Endothelial cell of umbilical vein (primary cell): ENCODE data around the gene CAP2. TPM values are rescaled to one million over a fixed set of nuclear protein-coding genes. Genes with fewer than 3 reads are reported as not detected.

Source experiments
- BruUV-seq: library from RNA; stranded (reverse); fragments of 400-500 nt; replicated peaks from 2 replicates; lab custom pipeline; 2021; lab: Mats Ljungman, UMichigan
- CTCF ChIA-PET: fragments of 300-600, 350-600 bp; sonication (Branson Sonifier 250); formaldehyde crosslinking; loops from one replicate; lab custom pipeline; 2021; ENCODE audit warnings: antibody characterized with exemption, inconsistent platforms; lab: Charles Lee
- POLR2A ChIA-PET: fragments of 300-600, 350-600 bp; sonication (Branson Sonifier 250); formaldehyde crosslinking; loops from one replicate; lab custom pipeline; 2021; ENCODE audit warnings: antibody characterized with exemption, inconsistent platforms; lab: Charles Lee
- DNase-seq: peaks from one replicate; pipeline ENCODE4 v3.0.0-alpha.2; 2011; ENCODE audit warnings: low read depth, low spot score
- FAIRE-seq: peaks from 2 replicates; lab custom pipeline; 2011; peaks lifted over from hg19 to GRCh38; lab: Jason Lieb, UNC
- H2AFZ ChIP-seq: 2 replicates; pipeline ENCODE4 v1.6.0; 2012; ENCODE audit warnings: low read depth, low read length, control low read depth, inconsistent platforms
- H3K27ac ChIP-seq: 2 replicates; pipeline ENCODE4 v1.5.1; 2011; ENCODE audit warnings: low read depth, mild to moderate bottlenecking, control low read depth, low read length, moderate library complexity; ENCODE audit not compliant: insufficient read depth
- H3K27me3 ChIP-seq, 2 experiments: 2 replicates each; pipeline versions ENCODE4 v1.6.0 to v1.6.1; 2011; ENCODE audit warnings: low read length in 2 of 2, mixed read lengths in 1 of 2; ENCODE audit not compliant: control insufficient read depth in 2 of 2, insufficient read depth in 2 of 2
- H3K36me3 ChIP-seq, 2 experiments: 2 replicates in 1 of 2; 3 replicates in 1 of 2; pipeline ENCODE4 v1.5.1; 2011; ENCODE audit warnings: low read length in 2 of 2, mild to moderate bottlenecking in 1 of 2, moderate library complexity in 1 of 2; ENCODE audit not compliant: control insufficient read depth in 2 of 2, insufficient read depth in 2 of 2; ENCODE audit errors: extremely low read depth in 1 of 2
- H3K4me1 ChIP-seq: 3 replicates; pipeline ENCODE4 v1.5.1; 2011; ENCODE audit warnings: mild to moderate bottlenecking, low read length; ENCODE audit not compliant: control insufficient read depth, insufficient read depth; ENCODE audit errors: extremely low read depth
- H3K4me2 ChIP-seq: 2 replicates; pipeline ENCODE4 v1.6.1; 2011; ENCODE audit warnings: low read length, control low read depth, mixed read lengths; ENCODE audit not compliant: insufficient read depth
- H3K4me3 ChIP-seq, 3 experiments: fragments of 200-600 bp in 1 of 3; sonication (generic), shearing (Covaris generic) in 1 of 3; replicated peaks in 1 of 3; 2 replicates each; pipeline ENCODE4 v1.5.1; 2011 to 2016; ENCODE audit warnings: control low read depth in 3 of 3, low read length in 3 of 3, mild to moderate bottlenecking in 2 of 3, inconsistent platforms in 1 of 3, low read depth in 1 of 3, moderate library complexity in 1 of 3; ENCODE audit not compliant: insufficient read depth in 1 of 3
- H3K79me2 ChIP-seq: 2 replicates; pipeline ENCODE4 v1.6.0; 2012; ENCODE audit warnings: low read length, inconsistent platforms; ENCODE audit not compliant: control insufficient read depth, insufficient read depth
- H3K9ac ChIP-seq: replicated peaks from 2 replicates; pipeline ENCODE3; 2011; ENCODE audit warnings: low read length, control low read depth; ENCODE audit not compliant: insufficient read depth; ENCODE audit errors: extremely low read depth
- H3K9me1 ChIP-seq: replicated peaks from 3 replicates; pipeline ENCODE4 v1.6.0; 2011; ENCODE audit warnings: mild to moderate bottlenecking, low read length; ENCODE audit not compliant: control insufficient read depth, insufficient read depth; ENCODE audit errors: extremely low read depth
- H3K9me3 ChIP-seq: replicated peaks from 2 replicates; pipeline ENCODE4 v1.5.1; 2012; ENCODE audit warnings: low read length, inconsistent platforms; ENCODE audit not compliant: control insufficient read depth, insufficient read depth
- H4K20me1 ChIP-seq: replicated peaks from 2 replicates; pipeline ENCODE3; 2011; ENCODE audit warnings: mild to moderate bottlenecking, low read length; ENCODE audit not compliant: control insufficient read depth, insufficient read depth; ENCODE audit errors: extremely low read depth
- EZH2 ChIP-seq: IDR thresholded peaks from 2 replicates; pipeline ENCODE4 v1.6.1; 2012; ENCODE audit warnings: borderline replicate concordance, low read depth, mild to moderate bottlenecking, moderate library complexity, low read length, inconsistent platforms; ENCODE audit not compliant: severe bottlenecking
- FOS ChIP-seq: IDR thresholded peaks from 2 replicates; pipeline ENCODE4 v1.6.1; 2011; ENCODE audit warnings: mild to moderate bottlenecking, low read length, moderate library complexity, borderline replicate concordance; ENCODE audit not compliant: insufficient read depth
- GATA2 ChIP-seq: IDR thresholded peaks from 2 replicates; pipeline ENCODE4 v1.7.0; 2011; ENCODE audit warnings: low read depth, mild to moderate bottlenecking, moderate library complexity, mixed read lengths, low read length; ENCODE audit not compliant: insufficient read length, insufficient read depth
- JUN ChIP-seq: IDR thresholded peaks from 2 replicates; pipeline ENCODE4 v1.6.1; 2011; ENCODE audit warnings: borderline replicate concordance, low read depth; ENCODE audit not compliant: insufficient read length, insufficient read depth
- MAX ChIP-seq: IDR thresholded peaks from 2 replicates; pipeline ENCODE4 v1.6.1; 2011; ENCODE audit not compliant: insufficient read depth, insufficient read length
- POLR2A ChIP-seq: IDR thresholded peaks from 2 replicates; pipeline ENCODE4 v1.6.1; 2012; ENCODE audit warnings: low read depth, mild to moderate bottlenecking, control low read depth, low read length
- dilution Hi-C: fragments of 300-500 bp; cut with MboI; formaldehyde crosslinking; loops from one replicate; pipeline ENCODE4 v1.15.0; 2019; ENCODE audit warnings: low sequenced_read_pairs; ENCODE audit not compliant: extremely low pct_ligation_motif_present
- intact Hi-C: fragments of 100-400 bp; cut with micrococcal nuclease; formaldehyde crosslinking; loops from one replicate; pipeline ENCODE4 v1.10.0; 2022
- polyA plus RNA-seq, 4 experiments: library from polyadenylated mRNA; depleted of rRNA in 3 of 4; stranded (reverse) in 3 of 4; unstranded in 1 of 4; fragments of >200 nt; gene quantifications; 2 replicates each; pipeline versions ENCODE4 v1.2.1 to v1.2.3, GENCODE V29; 2011 to 2012; ENCODE audit warnings: missing spikeins in 1 of 4
- total RNA-seq: library from RNA; stranded (reverse); gene quantifications from 2 replicates; pipeline ENCODE4 v1.2.3, GENCODE V29; 2021
- TF ChIP-seq, protein P1 (sequence below), 2 donors: IDR thresholded peaks; 1 replicate in 1 of 2; 2 replicates in 1 of 2; pipeline ENCODE4 v1.5.1; 2011; ENCODE audit warnings: low read length in 2 of 2, mild to moderate bottlenecking in 2 of 2, moderate library complexity in 2 of 2, control low read depth in 1 of 2, inconsistent platforms in 1 of 2, low read depth in 1 of 2; ENCODE audit not compliant: insufficient read depth in 1 of 2; ENCODE audit errors: extremely low read depth in 1 of 2

The CAP2 gene
- total and polyA plus RNA-seq, 2 donors (not counting 3 experiments of a cell fraction or from before 2014, with no cell fraction given), result 12.2 to 21.3 TPM

DNA sequence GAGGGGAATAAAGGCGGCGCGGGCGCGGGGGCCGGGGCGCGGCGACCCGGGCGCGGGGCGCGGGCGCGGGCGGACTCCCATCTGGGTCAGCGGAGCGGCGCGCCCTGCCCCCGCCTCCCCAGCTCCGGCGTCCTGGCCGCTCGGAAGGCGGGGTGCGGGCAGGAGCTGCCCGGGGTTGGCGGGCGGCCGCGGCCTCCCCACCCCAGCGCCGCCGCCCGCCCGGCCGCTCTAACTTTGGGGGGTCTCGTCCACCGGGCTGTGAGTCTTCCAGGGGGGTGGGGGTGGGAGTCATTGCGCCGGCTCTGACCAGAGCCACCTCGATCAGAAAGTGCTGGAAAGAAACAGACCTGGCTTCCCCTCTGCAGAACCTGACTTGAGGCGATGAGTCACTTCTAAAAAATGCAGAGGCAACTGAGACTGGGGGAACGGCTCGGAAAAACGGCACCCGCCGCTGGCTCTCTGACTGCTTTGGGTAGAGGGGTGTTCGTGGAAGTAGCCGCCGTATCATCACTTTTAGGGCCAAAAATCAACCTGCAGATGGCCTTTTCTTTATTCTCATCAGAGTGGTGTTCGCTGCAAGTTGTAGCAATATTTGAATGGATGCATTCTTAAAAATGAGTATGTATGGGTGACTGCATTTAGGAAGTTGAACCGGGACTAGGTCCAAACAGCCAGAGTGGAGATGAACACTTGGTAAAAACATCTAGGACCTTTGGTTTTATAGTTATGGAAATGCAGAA, 667 bp downstream of the CAP2 start:
- DNase-seq, result peak; percentile 57
- peak; percentile 82 for FAIRE-seq
- H2AFZ ChIP-seq, result peak overlapping the region; percentile 94
- intact Hi-C loops (loop anchor here (1.0 to 5.0 kb wide), 5 partner anchors 23 to 761 kb away; partner anchors contain the start of genes KDM1B, RBM24 and TPMT), dilution Hi-C loops (no loop called here)
- no peak for TF ChIP-seq GATA2
- peak; percentile 65 for TF ChIP-seq JUN
- peak; percentile 67 for TF ChIP-seq FOS
- no peaks in the 10 kb centered on the region for H3K9me1 ChIP-seq
- POLR2A ChIA-PET, result no interaction called here
- H3K9ac ChIP-seq, result peak overlapping the region; percentile 56
- H3K9me3 ChIP-seq, result no peaks in the 10 kb centered on the region
- H3K36me3 ChIP-seq, result no peaks in the 10 kb centered on the region
- H3K4me2 ChIP-seq, result peak overlapping the region; percentile 66
- CTCF ChIA-PET, result interaction anchor here (3.3 kb wide), 1 partner anchor 190 kb away, joined by 13 read pairs; no protein-coding TSS in a partner anchor
- H3K27me3 ChIP-seq, result no peaks in the 10 kb centered on the region
- peak overlapping the region; percentile 66 to 94 (median 73) for H3K4me3 ChIP-seq
- H3K79me2 ChIP-seq, result no peaks in the 10 kb centered on the region
- BruUV-seq, result no TSS peak
- H3K27ac ChIP-seq, result peak overlapping the region; percentile 42
- peaks cover 11% of the 10 kb centered on the region for H3K4me1 ChIP-seq
- no peaks in the 10 kb centered on the region for H4K20me1 ChIP-seq

DNA sequence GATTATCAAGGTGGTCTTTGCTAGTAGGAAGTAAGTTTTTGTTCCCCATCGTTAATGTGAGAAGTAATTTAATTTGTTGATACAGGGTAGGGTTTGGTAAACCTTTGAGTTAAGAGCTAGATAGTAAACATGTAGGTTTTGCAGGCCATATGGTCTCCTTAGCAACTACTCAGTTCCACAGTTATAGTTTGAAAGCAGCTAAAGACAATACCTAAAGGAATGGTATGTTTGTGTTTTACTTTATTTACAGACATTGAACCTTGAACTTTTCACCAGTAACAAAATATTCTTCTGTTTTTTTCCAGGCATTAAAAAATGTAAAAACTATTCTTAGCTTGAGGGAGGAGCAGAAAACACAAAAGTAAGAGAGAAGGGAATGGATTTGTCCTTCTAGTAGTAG, 1.7 kb downstream of the CAP2 start:
- no peaks in the 10 kb centered on the region for H3K9me3 ChIP-seq
- no peaks in the 10 kb centered on the region for H3K27me3 ChIP-seq
- FAIRE-seq (no peak), DNase-seq (no peak)
- H2AFZ ChIP-seq, result no peak overlapping the region
- ChIA-PET CTCF (interaction anchor here (3.3 kb wide), 1 partner anchor 189 kb away, joined by 13 read pairs; no protein-coding TSS in a partner anchor), POLR2A (no interaction called here)
- no peaks in the 10 kb centered on the region for H3K79me2 ChIP-seq
- no peaks in the 10 kb centered on the region for H3K9me1 ChIP-seq
- no peak overlapping the region for H3K9ac ChIP-seq
- intact Hi-C loops (loop anchor here (2.0 kb wide), 1 partner anchor 22 kb away; no protein-coding TSS in a partner anchor), dilution Hi-C loops (no loop called here)
- H3K4me1 ChIP-seq, result peaks cover 11% of the 10 kb centered on the region
- TSS peak; percentile 22 for BruUV-seq
- no peak overlapping the region for H3K27ac ChIP-seq
- H3K36me3 ChIP-seq, result no peaks in the 10 kb centered on the region
- no peaks in the 10 kb centered on the region for H4K20me1 ChIP-seq
- no peak overlapping the region for H3K4me3 ChIP-seq
- TF ChIP-seq, protein P1, sequence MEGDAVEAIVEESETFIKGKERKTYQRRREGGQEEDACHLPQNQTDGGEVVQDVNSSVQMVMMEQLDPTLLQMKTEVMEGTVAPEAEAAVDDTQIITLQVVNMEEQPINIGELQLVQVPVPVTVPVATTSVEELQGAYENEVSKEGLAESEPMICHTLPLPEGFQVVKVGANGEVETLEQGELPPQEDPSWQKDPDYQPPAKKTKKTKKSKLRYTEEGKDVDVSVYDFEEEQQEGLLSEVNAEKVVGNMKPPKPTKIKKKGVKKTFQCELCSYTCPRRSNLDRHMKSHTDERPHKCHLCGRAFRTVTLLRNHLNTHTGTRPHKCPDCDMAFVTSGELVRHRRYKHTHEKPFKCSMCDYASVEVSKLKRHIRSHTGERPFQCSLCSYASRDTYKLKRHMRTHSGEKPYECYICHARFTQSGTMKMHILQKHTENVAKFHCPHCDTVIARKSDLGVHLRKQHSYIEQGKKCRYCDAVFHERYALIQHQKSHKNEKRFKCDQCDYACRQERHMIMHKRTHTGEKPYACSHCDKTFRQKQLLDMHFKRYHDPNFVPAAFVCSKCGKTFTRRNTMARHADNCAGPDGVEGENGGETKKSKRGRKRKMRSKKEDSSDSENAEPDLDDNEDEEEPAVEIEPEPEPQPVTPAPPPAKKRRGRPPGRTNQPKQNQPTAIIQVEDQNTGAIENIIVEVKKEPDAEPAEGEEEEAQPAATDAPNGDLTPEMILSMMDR (IDR thresholded peaks at IDR 0.05; ENCODE audit: extremely low read depth in 1 of 2, insufficient read depth in 1 of 2, low read depth in 1 of 2, low read length in 2 of 2), result no peak
- TF ChIP-seq GATA2 (no peak), POLR2A (no peak), JUN (no peak), MAX (no peak), EZH2 (no peak)
- peak overlapping the region; percentile 66 for H3K4me2 ChIP-seq
